Right hindlimb (tissue), 1 donor: Measurements from ENCODE around the gene LTV1.
"Not testable (repeated sequence)": the region's sequence is repeated elsewhere in the genome, so short reads cannot be mapped to it uniquely, and the experiment has no call there.

Experiments used
- DNase-seq: peaks from one replicate; pipeline ENCODE4 v3.0.0-alpha.2; 2018

The LTV1 gene

DNA sequence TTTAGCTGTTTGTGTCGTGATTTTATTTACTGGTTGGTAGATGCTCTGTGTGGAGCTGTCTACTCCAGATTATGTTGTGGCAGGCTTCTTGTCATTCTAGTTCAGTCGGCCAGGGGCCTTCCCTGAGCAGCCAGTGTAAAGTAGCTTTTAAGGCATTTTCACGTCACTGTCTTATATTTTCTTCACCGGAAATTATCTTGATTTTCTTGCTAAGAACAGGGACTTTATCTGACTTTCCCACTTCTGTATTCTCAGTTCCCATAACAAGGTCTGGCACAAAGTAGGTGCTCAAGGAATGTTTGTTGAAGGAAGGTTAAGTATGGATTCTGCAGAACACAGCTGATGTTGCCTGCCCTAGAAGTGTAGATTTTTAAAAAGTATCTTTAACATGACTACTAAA is 868 bp downstream of the LTV1 start:
- DNase-seq, result no peak

DNA sequence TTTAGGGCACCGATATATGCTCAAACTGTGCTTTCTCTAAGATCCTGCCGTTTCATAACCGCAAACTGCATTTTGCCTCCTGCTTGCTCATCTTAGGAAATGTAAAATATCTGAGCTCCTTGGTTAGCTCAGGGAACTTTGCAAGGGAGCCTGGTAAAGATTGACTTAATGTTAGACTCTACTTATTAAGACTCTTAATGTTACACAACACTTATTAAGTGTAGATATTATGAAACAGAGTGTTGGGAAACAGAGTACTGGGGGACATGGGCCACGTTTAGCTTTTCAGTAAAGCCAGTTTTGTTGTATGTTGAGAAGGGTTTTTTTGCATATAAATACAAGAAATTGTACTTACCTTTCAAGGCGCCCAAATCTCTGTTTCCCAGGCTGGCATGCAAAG is 1.9 kb downstream of the LTV1 start:
- DNase-seq, result no peak

DNA sequence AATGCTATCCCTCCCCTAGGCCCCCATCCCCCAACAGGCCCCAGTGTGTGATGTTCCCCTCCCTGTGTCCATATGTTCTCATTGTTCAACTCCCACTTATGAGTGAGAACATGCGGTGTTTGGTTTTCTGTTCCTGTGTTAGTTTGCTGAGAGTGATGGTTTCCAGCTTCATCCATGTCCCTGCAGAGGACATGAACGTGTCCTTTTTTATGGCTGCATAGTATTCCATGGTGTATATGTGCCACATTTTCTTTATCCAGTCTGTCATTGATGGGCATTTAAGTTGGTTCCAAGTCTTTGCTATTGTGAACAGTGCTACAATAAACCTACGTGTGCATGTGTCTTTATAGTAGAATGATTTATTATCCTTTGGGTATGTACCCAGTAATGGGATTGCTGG is 8.6 kb downstream of the LTV1 start:
- not testable (repeated sequence) for DNase-seq

DNA sequence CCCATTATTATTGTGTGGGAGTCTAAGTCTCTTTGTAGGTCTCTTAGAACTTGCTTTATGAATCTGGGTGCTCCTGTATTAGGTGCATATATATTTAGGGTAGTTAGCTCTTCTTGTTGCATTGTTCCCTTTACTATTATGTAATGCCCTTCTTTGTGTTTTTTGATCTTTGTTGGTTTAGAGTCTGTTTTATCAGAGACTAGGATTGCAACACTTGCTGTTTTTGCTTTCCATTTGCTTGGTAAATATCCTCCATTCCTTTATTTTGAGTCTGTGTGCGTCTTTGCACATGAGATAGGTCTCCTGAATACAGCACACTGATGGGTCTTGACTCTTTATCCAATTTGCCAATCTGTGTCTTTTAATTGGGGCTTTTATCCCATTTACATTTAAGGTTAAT is 11.9 kb downstream of the LTV1 start:
- DNase-seq, result not testable (repeated sequence)

DNA sequence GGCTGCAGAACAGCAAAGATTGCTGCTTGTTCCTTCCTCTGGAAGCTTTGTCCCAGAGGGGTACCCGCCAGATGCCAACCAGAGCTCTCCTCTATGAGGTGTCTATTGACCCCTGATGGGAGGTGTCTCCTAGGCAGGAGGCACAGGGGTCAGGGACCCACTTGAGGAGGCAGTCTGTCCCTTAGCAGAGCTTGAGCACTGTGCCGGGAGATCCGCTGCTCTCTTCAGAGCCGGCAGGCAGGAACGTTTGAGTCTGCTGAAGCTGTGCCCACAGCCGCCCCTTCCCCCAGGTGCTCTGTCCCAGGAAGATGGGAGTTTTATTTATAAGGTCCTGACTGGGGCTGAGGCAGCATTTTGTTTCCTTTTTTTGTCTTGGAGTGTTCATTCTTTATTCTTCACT is 13.6 kb downstream of the LTV1 start:
- not testable (repeated sequence) for DNase-seq

DNA sequence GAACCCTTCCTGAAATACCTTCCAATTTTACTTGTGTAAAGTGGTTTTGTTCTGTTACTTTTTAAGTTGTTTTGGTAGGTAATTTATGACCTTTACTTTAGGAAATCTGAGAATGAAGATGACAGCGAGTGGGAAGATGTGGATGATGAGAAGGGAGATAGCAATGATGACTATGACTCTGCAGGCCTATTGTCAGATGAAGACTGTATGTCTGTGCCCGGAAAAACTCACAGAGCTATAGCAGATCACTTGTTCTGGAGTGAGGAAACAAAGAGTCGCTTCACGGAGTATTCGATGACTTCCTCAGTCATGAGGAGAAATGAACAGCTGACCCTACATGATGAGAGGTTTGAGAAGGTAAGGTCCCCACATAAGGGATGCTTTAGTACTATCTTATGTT is 14.5 kb downstream of the LTV1 start:
- DNase-seq, result no peak

DNA sequence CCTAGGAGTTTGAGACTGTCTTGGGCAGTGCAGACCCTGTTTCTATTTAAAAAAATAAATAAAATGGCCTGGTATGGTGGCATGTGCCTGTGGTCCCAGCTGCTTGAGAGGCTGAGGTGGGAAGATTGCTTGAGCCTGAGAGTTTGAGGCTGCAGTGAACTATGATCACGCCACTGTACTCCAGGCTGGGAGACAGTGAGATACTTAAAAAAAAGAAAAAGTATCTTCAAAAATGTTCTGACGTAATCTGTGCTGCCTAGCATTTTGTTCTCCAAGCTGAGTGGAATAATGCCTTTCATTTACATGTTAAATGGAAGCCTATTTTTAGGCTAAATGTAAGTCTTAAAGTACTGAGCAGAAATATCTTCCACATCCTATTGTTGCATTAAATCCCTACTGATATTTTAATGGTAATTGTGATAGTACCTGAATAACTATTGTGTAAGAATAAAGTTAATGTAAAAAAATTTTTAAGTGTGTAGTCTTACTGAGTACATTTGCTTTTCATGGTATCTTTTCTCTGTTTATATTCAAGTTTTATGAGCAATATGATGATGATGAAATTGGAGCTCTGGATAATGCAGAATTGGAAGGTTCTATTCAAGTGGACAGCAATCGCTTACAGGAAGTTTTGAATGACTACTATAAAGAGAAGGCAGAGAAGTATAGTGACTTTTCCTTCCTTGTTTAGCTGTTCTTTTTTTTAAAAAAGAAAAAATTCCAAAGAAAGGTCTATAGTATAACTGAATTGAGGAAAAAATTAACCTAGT is 16.9 kb downstream of the LTV1 start:
- DNase-seq, result no peak

DNA sequence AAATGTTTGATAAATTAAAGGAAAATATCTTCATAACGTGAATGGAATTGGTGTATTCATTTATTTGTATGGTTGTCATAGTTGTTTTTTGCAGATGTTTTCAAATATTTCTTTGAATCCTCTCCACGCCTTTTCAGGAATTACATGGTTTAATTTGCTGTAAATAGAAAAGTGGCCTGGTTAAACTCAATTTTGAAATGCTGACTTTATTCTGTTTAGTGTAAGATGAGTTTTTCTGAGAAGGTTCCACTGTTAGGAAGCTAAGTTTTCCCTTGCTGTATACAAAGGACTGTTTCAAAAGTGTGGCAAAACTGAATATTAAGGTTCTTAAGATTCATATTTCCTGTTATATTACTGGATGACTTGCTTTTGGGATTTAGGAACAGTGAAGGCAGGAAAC is 20.6 kb downstream of the LTV1 start:
- DNase-seq, result no peak

DNA sequence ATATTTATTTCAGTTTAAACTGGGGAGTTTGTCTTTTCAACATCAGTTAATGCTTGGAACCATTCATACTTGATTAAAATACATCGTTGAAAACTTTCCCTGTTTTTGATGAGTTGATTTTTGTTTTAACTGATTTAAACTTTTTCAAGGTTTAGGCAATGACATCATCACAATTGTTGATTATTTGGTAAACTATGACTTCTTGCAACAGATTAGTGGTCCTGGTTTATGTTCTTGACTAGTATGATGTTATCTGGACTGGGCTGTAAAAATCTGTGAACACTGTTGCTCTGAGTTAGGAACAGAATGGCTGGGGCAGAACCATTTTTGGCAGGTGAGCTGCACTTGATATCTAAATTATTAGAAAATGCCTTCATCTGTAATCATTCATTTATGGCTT is 21.1 kb downstream of the LTV1 start, which contains the start of gene ZC2HC1B:
TSS of gene ZC2HC1B (plus strand) at position 241 of the 400 bp plus-strand sequence. CDS start at position 307, 66 bp downstream.
- no peak for DNase-seq

DNA sequence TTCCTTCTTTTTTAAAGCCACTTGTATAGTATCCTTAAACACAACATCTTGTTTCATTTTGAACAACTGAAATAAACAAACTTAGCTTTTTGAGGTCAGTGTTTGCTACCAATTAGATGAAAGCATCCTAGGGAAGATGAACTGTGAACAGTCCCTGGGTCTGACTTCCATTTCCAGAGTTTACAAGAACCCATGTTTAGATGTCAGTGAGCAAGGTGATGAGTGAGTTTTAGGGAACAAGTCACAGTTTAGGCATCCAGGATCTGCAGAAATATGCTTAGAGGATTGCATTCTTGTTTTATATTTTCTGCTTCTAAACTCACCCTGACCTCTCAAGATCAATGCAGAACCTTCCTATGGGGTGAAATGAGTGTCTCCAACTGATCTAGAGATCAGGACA is 24.1 kb downstream of the LTV1 start:
- DNase-seq, result no peak

DNA sequence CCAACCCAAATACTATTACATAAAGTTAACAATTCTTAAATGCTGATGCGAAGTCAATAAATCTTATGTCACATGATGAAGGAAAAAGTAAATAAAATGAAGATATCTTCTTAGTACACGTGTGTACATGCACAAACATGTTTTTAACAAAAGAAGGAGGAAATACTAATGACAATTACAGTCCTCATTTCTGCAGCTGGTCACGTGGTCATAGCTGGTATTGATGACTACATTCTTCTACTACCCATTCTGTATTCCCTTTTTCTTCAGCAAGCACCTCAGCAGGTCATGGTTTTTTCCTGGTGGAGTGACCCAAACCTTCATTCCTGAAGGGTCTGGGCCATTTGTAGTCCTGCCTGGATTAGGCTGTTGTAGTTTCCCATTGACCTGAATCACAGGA is 25.7 kb downstream of the LTV1 start:
- DNase-seq, result not testable (repeated sequence)

DNA sequence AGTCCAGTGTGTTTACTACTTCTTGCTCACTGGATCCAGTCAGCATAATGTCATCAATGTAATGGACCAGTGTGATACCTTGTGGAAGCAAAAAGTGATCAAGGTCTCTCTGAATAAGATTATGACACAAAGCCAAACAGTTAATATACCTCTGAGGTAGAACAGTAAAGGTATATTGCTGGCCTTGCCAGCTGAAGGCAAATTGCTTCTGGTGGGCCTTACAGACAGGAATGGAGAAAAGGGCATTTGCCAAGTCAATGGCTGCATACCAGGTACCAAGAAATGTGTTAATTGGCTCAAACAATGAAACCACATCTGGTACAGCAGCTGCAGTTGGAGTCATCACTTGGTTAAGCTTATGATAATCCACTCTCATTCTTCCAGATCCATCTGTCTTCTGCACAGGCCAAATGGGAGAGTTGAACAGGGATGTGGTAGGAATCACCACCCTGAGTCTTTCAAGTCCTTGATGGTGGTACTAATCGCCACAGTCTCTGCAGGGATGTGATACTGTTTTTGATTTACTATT is 28.1 kb downstream of the LTV1 start:
- not testable (repeated sequence) for DNase-seq

DNA sequence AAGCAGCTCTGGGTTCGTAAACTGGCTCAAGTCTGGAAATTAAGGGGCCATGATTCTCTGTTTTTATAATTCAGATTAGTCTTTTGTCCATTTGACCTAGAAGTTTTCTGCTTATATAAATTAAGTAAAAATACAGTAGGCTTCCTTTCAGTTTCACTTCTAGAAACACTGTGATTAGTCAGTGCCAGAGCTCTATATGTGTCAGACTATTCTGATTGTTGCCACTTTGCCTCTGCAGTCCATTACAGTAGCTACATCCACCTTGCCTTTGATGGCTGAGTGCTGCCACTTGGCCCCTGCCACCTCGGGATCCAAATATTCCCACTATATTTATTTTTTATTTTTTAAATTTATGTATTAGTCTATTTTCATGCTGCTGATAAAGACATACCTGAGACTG is 29.1 kb downstream of the LTV1 start:
- no peak for DNase-seq

DNA sequence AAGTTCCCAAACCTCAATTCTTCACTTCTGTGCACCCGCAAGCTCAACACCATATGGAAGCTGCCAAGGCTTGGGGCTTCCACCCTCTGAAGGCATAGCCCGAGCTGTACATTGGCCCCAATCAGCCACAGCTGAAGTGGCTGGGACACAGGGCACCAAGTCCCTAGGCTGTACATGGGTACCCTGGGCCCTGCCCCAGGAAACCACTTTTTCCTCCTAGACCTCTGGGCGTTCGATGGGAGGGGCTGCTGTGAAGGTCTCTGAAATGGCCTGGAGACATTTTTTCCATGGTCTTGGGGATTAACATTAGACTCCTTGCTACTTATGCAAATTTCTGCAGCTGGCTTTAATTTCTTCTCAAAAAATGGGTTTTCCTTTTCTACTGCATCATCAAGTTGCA is 30.5 kb downstream of the LTV1 start:
- not testable (repeated sequence) for DNase-seq

DNA sequence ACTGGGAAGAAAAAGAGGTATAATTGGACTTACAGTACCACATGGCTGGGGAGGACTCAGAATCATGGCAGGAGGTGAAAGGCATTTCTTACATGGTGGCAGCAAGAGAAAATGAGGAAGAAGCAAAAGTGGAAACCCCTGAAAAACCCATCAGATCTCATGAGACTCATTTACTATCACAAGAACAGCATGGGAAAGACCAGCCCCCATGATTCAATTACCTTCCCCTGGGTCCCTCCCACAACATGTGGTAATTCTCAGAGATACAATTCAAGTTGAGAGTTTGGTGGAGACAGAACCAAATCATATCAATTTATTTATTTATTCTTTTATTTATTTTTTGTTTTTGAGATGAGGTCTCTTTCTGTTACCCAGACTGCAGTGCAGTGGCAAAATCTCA is 31.4 kb downstream of the LTV1 start:
- not testable (repeated sequence) for DNase-seq

DNA sequence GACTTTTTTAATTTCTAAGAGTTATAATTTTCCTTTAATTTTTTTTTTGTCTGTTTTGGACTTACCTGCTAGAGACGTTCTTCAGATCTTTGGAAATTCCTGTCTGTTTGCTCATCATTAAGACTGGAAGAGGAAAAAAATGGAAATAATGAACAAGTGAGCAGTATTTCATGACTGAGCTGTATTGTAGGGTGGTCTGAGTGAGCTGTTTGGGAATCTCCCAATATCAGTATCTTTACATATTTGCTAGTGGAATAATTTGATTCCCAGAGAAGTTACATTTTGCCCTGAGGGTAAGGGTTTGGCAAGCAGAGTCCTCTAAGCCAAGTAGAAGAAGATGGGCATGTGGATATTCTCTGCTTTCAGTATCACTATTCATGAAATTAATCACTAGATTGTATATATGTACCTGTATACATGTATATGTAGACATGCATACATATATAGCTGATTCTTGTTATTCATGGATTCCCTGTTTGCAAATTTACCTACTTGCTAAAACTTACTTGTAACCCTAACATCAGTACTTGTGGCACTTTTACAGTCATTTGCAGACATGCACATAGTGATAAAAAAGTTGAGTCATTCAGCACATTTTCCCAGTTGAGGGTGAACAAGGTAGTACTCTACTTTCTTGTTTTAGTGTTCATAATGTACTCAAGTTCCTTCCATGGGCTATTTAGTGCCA is 34.6 kb downstream of the LTV1 start:
- DNase-seq, result no peak

DNA sequence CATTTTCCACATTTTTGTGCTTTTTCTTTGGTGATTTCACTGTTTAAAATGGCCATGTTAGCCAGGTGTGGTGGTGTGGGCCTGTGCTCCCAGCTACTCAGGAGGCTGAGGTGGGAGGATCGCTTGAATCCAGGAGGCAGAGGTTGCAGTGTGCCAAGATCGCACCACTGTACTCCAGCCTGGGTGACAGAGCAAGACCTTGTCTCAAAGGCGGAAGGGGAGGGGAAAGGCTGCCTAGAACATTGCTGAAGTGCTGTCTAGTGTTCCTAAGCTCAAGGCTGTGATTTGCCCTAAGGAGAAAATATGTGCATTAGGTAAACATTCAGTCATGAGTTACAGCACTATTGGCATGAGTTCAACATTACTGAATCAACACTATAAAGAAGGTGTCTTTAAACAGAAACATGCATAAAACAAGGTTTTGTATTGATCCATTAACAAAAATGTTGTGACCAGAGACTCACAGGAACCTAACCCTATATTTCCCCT is 35.2 kb downstream of the LTV1 start:
- DNase-seq, result no peak

DNA sequence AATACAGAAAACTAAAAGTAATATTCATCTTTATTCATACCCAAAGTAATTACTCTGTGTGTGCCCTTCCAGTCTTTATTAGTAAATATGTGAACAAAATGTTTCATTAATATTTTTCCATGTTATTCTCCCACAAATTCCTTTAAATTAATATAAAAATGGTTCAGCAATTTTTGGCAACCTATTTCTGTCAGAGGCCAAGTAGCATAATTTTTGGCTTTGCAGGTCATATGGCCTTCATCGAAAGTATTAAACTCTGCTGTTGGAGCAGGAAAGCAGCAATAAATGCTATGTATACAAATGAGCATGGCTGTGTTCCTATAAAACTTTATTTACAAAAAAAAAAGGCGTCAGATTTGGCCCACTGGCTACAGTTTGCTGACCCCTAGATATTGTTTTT is 37.3 kb downstream of the LTV1 start:
- DNase-seq, result no peak

DNA sequence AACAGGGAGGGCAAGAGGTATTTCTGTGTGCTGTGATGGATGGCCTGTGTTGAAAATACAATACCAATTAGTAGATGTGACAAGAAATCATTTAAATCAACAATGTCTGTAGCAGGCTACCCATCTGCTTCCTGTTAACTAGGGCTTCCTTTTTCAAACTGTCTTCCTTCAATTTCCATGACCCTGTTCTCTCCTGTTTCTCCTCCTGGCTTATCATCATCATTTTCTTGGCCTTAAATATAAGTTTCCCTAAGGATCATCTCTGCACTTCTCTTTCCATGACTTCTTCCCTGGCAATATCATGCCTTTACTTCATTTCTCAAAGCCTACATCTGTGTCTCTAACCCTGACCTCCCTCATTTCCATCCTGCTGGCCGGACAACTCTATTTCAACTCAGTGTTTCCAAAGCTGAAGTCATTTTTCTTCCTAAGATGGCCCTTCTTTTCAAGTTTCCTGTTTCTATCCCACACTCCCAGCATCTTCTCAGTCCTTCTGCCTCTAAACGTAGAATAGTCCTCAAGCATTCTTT is 39.3 kb downstream of the LTV1 start:
- DNase-seq, result peak; percentile 50

DNA sequence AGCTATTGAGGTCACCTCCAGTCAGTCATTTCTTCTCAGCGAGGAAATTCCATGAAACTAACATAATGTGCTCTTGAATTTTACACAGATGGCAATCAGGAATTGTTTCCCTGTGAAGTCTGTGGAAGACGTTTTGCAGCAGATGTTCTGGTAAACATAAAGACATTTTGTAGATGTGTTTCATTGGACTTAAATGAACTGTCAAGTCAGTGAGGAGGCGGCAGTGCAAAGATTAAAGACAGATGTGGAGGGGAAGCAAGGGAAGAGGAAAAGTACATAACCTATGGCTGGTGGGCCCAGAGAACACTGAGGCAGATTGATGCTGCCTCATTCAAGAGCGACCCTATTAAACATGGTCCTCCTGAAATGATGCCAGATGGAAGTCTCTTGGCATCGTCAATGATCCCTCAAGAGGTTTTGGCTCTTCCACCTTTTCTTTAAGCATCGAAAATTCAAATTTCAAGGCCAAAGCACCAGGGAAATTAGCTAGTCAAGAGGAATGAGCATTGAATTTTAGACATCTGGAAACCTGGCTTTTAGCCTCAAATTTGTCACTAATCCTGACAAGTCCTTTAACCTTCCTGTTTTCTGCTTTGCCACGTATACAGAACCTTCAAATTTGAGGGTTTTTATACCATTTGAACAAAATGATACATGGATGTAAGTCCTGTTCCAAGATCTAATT is 41.2 kb downstream of the LTV1 start:
- peak; percentile 60 for DNase-seq

DNA sequence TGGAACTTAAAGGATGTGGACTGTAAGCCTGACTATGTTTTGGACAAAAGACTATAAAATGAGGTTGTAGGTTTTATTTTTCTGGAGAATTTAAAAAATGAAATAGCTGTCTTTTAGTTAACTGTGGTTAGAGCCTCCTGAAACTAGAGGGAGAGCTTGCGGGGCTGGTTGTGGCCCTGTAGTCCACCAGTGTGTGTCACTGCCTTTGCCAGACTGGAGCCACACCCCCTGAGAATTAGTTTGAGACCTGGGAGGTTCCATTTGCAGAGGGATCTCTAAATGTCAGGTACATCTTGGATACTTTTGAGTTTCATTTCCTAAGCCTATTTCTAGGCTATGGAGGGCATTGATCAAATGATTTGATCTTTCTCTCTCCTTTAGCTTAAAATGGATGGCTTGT is 42.0 kb downstream of the LTV1 start:
- DNase-seq, result no peak

DNA sequence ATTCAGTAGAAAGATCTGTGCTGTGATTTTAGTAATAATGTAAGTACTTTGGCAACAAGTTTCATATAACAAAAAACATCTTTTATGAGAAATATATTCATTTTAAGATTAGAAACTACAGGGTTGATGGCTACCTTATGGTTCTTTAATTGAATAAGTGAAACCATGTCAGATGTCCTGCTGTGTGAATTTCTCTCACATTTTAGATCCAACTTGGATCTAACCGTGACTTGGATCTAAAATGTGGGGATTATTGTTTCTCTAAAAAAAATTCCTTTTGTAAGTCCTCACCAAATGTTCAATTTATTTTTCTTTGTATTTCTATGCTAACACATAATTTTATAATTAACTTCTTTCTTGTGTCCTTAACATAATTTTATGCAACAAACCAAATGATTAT is 51.5 kb downstream of the LTV1 start:
- no peak for DNase-seq
